ENCODE data around the gene TBC1D3I.
"Not testable (repeated sequence)": the region's sequence is repeated elsewhere in the genome, so short reads cannot be mapped to it uniquely, and the experiment has no call there.

The TBC1D3I gene

DNA sequence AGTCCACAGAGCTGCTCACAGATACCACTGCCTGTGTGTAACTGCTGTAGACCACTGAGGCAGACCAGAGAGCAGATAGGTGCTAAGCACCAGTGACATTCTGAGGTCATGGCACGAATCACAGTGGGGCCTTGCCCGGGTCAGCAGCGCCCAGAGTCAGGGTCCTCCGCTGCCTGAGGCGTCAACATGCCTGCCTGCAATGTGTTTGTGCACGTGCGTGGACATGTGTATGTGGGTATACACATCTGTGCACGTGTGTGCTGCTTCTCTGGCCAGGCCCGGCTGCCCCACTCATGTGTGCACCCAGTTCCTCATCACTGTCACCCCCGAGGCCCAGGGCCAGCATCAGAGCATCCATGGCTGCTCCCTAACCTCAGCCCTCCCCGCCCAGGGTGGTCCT, at the start of gene TBC1D3I:
Gene TBC1D3I, minus strand, starts transcription at position 101 of the 400 bp plus-strand sequence. CDS start 1,585 bp downstream, outside the sequence.
- DNase-seq; in situ Hi-C loops (cut with HindIII; ENCODE audit: low pct_ligation_motif_present, low pct_unique_long_range_greater_than_20kb, low sequenced_read_pairs): not testable (repeated sequence)

DNA sequence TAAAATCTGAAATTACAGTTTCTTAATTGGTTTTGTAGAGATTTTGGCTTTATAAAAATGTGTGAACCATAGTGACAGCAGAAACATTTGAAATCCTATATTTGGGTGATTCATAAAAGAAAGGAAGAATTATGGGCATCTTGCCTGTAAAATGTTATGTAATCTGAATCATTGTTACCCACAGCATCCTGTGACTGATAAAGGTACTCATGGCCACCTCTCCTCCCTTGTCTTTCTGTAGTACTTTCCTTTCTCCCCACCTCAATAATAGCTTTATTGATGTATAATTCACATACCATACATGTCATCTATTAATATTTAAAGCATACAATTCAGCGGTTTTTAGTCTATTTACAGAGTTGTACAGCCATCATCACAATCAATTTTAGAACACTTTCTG, 30.8 kb upstream of the TBC1D3I start:
- in situ Hi-C loops (cut with HindIII; ENCODE audit: low pct_ligation_motif_present, low pct_unique_long_range_greater_than_20kb, low sequenced_read_pairs); DNase-seq: not testable (repeated sequence)

DNA sequence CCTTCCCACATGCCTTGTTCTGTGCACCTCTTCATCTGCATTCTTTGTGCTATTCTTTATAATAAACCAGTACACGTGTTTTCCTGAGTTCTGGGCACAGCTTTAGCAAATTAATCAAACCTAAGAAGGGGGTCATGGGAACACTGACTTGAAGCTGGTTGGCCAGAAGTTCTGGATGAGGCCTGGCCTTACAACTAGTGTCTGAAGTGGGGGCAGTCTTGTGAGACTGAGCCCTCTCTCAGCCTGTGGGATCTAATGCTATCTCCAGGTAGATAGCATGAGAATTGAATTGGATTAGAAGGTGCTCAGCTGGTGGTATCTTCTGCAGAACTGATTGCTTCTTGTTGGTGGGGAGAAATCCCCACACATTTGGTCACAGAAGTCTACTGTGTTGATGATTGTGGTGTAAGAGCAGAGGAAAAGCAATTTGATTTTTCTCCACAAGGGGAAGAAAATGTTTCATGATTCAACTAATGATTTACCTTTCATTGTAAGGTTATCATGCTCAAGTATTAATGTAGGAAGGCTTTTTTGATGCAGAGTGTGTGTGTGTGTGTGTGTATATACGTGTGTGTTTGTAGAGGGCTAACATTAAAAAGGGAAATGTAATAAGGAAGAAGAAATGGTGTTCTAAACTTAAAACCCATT, 25.7 kb upstream of the TBC1D3I start:
- DNase-seq; in situ Hi-C loops (cut with HindIII; ENCODE audit: low pct_ligation_motif_present, low pct_unique_long_range_greater_than_20kb, low sequenced_read_pairs): not testable (repeated sequence)

DNA sequence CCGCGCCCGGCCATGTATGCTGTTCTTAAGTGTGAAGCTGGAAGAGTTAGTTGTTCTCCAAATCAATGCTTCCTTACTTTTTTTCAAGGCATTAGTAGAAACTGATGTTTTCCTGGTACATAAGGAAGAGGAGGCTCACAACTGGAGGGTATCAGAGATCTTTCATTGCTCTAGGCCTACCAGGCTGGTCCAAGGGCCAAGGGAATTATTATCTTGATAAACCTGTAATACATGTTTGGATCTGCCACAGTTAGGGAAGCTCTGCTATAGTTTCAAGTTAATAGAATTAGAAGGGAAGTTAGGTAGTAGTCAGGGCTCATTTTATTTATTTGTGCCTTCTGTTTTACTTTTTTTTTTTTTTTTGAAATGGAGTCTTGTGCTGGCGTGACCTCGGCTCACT, 19.8 kb upstream of the TBC1D3I start:
- in situ Hi-C loops (cut with HindIII; ENCODE audit: low pct_ligation_motif_present, low pct_unique_long_range_greater_than_20kb, low sequenced_read_pairs); DNase-seq: not testable (repeated sequence)

DNA sequence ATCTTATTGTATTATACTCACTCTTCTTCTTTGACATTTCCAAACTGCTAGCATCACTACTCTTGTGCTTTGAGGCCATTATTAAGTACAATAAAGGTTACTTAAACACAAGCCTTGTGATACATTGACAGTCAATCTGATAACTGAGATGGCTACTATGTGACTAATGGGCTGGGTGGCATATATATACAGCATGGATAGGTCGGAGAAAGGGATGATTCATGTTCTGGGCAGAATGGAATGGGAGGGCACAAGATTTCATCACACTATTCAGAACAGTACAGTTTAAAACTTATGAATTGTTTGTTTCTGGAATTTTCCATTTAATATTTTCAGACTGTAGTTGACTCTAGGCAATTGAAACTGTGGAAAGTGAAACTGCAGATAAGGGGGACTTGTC, 18.9 kb upstream of the TBC1D3I start:
- in situ Hi-C loops (cut with HindIII; ENCODE audit: low pct_ligation_motif_present, low pct_unique_long_range_greater_than_20kb, low sequenced_read_pairs); DNase-seq: not testable (repeated sequence)

DNA sequence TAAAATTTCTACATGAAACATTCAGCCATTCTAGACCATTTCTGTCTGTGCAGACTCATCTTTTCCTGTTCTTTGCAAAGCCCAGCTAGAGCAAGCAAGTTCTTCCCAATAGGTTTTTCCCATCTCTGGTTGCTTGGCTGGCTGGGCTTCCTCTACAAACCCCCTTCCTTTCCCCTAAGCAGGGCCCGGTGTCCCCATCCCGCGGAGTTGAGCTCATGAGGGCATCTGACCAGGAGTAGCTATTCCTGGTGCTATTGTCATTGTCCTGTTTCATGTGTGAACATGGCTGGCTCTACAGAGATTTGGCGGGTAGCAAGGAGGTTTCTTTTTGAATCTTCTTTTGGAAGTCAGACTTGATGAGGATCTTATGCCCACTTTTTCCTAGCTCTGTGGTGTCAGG, 22.3 kb downstream of the TBC1D3I start:
- DNase-seq; in situ Hi-C loops (cut with HindIII; ENCODE audit: low pct_ligation_motif_present, low pct_unique_long_range_greater_than_20kb, low sequenced_read_pairs): not testable (repeated sequence)

DNA sequence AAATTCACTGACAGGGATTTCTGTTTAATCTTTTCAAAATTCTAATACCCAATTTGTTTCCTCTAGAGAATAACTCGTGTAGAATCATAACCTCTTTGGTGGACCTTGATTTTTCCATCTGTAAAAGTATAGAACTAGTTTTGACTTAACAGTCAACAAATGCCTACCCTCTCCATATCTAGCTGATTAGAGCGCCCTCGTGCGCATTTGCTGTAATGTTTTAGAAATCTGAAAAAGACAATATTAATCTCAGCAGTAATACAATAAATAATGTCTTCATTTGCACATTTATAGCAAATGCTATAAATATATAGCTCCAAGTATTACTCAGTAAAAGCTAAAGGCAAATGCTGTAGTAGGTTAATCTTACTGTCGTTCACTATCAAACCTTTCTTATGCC, 34.7 kb downstream of the TBC1D3I start:
- DNase-seq; in situ Hi-C loops (cut with HindIII; ENCODE audit: low pct_ligation_motif_present, low pct_unique_long_range_greater_than_20kb, low sequenced_read_pairs): not testable (repeated sequence)

DNA sequence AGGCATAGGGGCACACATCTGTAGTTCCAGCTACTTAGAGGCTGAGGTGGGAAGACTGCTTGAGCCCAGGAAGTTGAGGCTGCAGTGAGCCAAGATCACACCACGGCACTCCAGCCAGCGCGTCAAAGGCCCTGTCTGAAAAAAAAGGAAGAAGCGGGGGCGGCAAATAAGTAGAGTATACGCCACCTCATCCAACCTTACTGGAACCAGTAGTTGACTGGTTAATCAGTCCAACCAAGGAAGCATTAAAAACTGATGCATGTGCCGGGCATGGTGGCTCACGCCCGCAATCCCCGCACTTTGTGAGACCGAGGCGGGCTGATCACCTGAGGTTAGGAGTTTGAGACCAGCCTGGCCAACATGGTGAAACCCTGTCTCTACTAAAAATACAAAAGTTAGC, 41.4 kb downstream of the TBC1D3I start:
- DNase-seq; in situ Hi-C loops (cut with HindIII; ENCODE audit: low pct_ligation_motif_present, low pct_unique_long_range_greater_than_20kb, low sequenced_read_pairs): not testable (repeated sequence)

DNA sequence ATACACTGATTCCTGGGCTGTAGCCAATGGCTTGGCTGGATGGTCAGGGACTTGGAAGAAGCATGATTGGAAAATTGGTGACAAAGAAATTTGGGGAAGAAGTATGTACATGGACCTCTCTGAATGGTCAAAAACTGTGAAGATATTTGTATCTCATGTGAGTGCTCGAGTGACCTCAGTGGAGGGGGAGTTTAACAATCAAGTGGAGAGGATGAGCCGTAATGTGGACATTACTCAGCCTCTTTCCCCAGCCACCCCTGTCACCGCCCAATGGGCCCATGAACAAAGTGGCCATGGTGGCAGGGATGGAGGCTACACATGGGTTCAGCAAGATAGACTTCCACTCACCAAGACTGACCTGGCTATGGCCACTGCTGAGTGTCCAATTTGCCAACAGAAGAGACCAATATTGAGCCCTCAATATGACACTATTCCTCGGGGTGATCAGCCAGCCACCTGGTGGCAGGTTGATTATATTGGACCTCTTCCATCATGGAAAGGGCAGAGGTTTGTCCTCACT, 42.7 kb downstream of the TBC1D3I start:
- in situ Hi-C loops (cut with HindIII; ENCODE audit: low pct_ligation_motif_present, low pct_unique_long_range_greater_than_20kb, low sequenced_read_pairs); DNase-seq: not testable (repeated sequence)

DNA sequence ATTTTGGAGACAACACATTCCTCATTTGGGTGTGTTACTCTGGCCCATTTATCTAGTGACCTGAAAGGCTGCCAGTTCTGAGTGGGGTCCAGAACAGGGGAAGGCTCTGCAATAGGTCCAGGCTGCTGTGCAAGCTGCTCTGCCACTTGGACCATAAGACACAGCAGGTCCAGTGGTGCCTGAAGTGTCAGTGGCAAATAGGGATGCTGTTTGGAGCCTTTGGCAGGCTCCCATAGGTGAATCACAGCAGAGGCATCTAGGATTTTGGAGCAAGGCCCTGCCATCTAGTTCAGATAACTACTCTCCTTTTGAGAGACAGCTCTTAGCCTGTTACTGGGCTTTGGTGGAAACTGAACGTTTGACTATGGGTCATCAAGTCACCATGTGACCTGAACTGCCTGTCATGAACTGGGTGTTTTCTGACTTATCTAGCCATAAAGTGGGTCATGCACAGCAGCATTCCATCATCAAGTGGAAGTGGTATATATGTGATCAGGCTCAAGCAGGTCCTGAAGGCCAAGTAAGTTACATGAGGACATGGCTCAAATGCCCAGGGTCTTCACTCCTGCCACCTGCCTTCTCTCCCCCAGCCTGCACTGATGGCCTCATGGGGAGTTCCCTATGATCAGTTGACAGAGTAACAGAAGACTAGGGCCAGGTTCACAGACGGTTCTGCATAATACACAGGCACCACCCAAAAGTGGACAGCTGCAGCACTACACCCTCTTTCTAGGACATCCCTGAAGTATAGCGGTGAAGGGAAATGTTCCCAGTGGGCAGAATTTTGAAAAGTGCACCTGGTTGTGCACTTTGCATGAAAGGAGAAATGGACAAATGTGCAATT, 43.4 kb downstream of the TBC1D3I start:
- in situ Hi-C loops (cut with HindIII; ENCODE audit: low pct_ligation_motif_present, low pct_unique_long_range_greater_than_20kb, low sequenced_read_pairs): not testable (repeated sequence)

DNA sequence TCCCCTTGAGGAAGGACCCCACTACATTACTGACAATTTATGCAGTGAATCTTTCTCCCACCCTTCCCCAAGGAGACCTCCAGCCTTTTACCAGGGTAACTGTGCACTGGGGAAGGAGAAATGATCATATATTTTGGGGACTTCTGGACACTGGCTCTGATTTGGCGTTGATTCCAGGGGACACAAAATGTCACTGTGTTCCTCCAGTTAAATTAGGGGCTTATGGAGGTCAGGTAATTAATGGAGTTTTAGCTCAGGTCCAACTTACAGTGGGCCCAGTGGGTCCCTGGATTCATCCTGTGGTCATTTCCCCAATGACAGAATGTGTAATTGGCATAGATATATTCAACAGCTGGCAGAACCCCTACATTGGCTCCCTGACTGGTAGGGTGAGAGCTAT, 44.8 kb downstream of the TBC1D3I start:
- DNase-seq; in situ Hi-C loops (cut with HindIII; ENCODE audit: low pct_ligation_motif_present, low pct_unique_long_range_greater_than_20kb, low sequenced_read_pairs): not testable (repeated sequence)

More for the DNA sequence above, 43.4 kb downstream of the TBC1D3I start:
- not testable (repeated sequence) for DNase-seq

DNA sequence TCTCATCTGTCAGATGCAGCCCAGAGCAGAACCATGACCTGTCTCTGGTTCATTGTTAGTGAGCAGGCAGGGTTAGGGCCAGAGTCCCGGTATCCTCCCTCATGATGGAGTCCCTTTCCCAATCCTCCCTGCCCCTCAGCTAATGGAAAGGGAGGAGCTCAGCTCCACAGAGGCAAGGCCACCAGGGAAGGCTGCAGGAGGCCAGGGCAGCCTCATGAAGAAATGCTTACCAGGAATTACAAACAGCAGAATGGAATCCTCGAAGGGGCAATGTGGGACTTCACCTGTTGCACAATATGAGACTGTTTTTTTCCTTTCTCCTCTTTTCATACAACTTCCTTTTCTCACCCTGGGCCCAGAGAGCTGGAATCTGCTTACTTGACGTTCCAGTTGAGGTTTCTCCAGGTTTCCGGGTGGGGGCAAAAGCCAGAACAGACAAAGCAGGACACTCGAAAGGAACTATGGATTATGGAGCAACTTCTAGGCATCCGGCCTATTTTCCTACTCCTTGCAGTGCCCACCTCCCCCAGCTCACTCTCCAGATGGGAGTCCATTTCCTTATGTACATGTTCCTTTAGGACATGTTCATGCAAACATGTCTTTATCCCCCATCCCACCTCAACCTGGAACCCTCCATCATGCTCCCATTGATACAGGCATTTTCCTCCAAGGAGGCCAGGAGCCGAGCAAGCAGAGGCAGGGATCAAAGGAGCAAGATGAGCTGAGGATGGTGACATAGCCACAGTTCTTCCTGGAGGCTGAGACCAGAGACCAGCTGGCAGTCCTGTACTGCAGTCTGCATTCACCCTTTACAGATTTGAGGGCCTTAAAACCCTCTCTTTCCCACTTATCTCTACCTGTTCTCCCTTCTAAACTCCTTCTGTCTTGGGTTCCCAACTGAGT, 48.7 kb downstream of the TBC1D3I start:
- DNase-seq; in situ Hi-C loops (cut with HindIII; ENCODE audit: low pct_ligation_motif_present, low pct_unique_long_range_greater_than_20kb, low sequenced_read_pairs): not testable (repeated sequence)

DNA sequence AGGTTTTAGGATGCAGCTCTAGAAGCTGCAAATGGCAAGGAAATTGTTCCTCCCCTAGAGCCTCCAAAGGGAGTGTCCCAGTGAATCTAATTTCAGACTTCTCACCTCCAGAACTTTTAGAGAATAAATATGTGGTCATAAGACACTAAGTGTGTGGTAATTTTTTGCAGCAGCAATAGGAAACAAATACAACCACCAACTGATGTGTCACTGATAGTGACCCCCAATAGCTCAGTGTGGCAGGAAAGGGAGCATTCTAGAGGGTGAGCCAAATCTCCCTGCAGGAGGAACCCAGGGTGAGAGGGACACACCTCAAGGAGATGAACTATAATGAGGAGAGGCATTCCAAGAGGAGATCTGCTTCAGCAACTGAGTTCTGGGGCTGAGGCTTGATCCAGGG, 49.5 kb downstream of the TBC1D3I start:
- in situ Hi-C loops (cut with HindIII; ENCODE audit: low pct_ligation_motif_present, low pct_unique_long_range_greater_than_20kb, low sequenced_read_pairs): no loop called here
- DNase-seq: no peak

DNA sequence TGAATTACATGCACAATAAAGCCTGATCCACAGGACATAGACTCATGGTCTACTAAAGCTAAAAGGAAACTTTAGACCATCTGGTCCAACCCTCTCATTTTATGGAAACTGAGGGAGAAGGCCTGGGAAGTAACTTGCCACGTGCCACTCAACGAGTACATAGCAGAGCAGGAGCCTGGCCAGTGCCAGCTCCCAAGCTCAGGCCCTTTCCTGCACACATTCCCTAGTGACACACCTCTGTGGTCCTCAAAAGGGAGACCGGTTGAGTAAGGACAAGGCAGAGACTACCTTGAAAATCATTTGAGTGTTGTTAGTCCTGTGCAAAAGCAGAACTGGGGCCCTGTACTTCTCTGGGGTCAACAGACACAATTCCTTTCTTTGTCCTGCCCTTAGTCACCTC, 50.7 kb downstream of the TBC1D3I start:
- in situ Hi-C loops (cut with HindIII; ENCODE audit: low pct_ligation_motif_present, low pct_unique_long_range_greater_than_20kb, low sequenced_read_pairs): no loop called here
- DNase-seq: no peak

DNA sequence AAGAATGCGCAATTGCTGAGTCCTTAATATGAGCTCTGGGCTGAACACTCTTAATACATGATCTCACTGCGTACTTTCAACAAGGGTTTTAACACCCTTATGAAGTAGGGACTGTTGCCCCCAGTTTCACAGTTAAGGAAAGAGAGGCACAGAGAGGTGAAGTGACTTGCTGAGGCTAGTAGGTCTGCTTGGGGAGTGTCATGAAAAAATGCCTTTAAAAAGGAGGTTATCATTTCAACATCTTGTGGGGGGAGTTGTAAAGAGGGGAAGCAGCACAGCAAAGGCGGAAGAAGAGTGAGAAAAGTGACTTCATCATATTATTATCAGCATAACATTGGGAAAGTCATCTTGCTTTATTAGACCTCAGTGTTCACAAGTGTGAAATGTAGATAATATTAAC, 51.4 kb downstream of the TBC1D3I start:
- in situ Hi-C loops (cut with HindIII; ENCODE audit: low pct_ligation_motif_present, low pct_unique_long_range_greater_than_20kb, low sequenced_read_pairs): no loop called here
- DNase-seq: no peak

DNA sequence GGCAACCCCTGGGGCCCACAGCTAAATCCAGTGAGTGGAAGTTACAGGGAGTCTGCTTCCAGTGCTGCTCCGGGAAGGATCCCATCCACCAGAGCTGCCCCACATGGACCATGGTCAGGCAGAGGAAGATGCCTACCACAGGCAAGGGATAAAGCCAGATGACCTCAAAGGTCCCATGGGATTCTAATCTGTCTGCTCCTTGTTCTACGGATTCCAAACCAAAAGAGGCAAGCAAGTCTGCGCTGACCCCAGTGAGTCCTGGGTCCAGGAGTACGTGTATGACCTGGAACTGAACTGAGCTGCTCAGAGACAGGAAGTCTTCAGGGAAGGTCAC, 52.1 kb downstream of the TBC1D3I start:
- no peak for DNase-seq

DNA sequence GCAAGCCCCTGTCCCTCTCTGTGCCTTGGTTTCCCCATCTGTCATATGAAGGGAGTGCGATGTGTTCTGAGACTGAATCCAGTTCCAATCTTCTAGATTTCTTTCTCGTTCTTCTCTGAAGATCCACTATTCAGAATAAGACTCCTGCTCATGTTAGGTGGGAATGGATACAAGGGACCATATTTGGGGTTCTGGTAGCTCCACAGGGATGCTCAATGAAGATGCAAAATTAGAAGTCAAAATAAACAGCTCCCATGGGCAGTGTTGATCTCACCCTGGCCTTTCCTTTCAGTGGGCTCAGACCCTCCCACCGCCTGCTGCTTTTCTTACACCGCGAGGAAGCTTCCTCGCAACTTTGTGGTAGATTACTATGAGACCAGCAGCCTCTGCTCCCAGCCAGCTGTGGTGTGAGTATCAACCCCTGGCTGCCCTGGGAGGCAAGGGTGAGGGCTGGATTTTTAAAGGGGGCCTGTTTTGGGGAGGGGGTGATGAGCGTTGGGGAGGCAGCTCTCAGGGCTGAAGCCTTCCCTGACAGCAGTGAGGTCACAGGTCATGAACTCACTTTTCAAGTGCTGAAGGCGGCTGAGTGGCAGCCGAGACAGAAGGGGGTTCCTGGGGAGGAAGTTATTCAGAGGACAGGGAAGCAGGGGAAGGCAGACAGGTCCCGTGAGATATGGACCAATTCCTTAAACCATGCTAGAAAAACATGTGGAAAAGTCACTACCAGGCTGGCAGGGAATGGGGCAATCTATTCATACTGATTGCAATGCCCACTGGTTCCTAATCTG, 52.7 kb downstream of the TBC1D3I start:
- in situ Hi-C loops (cut with HindIII; ENCODE audit: low pct_ligation_motif_present, low pct_unique_long_range_greater_than_20kb, low sequenced_read_pairs); DNase-seq: not testable (repeated sequence)

More for the DNA sequence above, 52.1 kb downstream of the TBC1D3I start:
- in situ Hi-C loops (cut with HindIII; ENCODE audit: low pct_ligation_motif_present, low pct_unique_long_range_greater_than_20kb, low sequenced_read_pairs): no loop called here

Data from ACHN (cell line).